K562 (cell line): ENCODE results near the gene CD207. TPM values are rescaled to one million over a fixed set of nuclear protein-coding genes. Genes with fewer than 3 reads are reported as not detected.

Source experiments
- CTBP1 ChIP-seq: fragments of 450-650 bp; IDR thresholded peaks from 2 replicates; pipeline ENCODE4 v1.6.1; 2016; ENCODE audit warnings: borderline replicate concordance
- DACH1 ChIP-seq: fragments of 450-650 bp; IDR thresholded peaks from 2 replicates; pipeline ENCODE4 v1.6.1; 2018; ENCODE audit not compliant: partially characterized antibody
- GABPA ChIP-seq: fragments of 200-800 bp; sonication (Bioruptor generic); conservative IDR thresholded peaks from 2 replicates; pipeline ENCODE4 v1.6.1; 2016; ENCODE audit warnings: low read depth, missing genetic modification characterization, missing compliant biosample characterization
- MAZ ChIP-seq, 2 experiments: fragments of 450-650 bp in 1 of 2; sonication (generic) in 1 of 2; formaldehyde crosslinking; IDR thresholded peaks in 1 of 2; conservative IDR thresholded peaks in 1 of 2; 2 replicates each; pipeline versions ENCODE4 v1.4.0 to v1.5.0; 2020; ENCODE audit warnings: mild to moderate bottlenecking in 1 of 2, missing genetic modification reagents in 1 of 2
- MCM7 ChIP-seq, 2 experiments: fragments of 450-650 bp; IDR thresholded peaks; 2 replicates each; pipeline ENCODE4 v1.6.1; 2016 to 2018
- MEF2A ChIP-seq: IDR thresholded peaks from 2 replicates; pipeline ENCODE4 v1.6.1; 2011; ENCODE audit warnings: low read depth, mild to moderate bottlenecking, low read length, moderate library complexity; ENCODE audit not compliant: control insufficient read depth
- NR2C2 ChIP-seq, 2 experiments: fragments of 200-800 bp in 1 of 2; sonication (Bioruptor generic) in 1 of 2; sonication (generic) in 1 of 2; formaldehyde crosslinking in 1 of 2; IDR thresholded peaks; 2 replicates each; pipeline versions ENCODE4 v1.6.1 to v1.8.0; 2016 to 2022; ENCODE audit warnings: mild to moderate bottlenecking in 1 of 2, missing compliant biosample characterization in 1 of 2, missing genetic modification characterization in 1 of 2, missing genetic modification reagents in 1 of 2
- SMC3 ChIP-seq: conservative IDR thresholded peaks from 2 replicates; pipeline ENCODE4 v1.6.1; 2011; ENCODE audit warnings: low read depth, low read length, improper control_type of control experiment; ENCODE audit not compliant: insufficient read depth
- TBP ChIP-seq: optimal IDR thresholded peaks from 2 replicates; pipeline ENCODE3; 2011; ENCODE audit warnings: low read depth, low read length, improper control_type of control experiment
- ZKSCAN1 ChIP-seq: fragments of 150-350 bp; IDR thresholded peaks from 2 replicates; pipeline ENCODE4 v1.6.1; 2016; ENCODE audit warnings: low read depth, low read length
- polyA plus RNA-seq, 8 experiments: library from polyadenylated mRNA; depleted of rRNA in 4 of 8; stranded (reverse) in 5 of 8; unstranded in 3 of 8; fragments of >200 nt; fragmentation: Nextera tagmentation in 2 of 8; fragmentation: Illumina TruSeq in 1 of 8; extraction: Ambion mirVana in 2 of 8; extraction: Trizol in 1 of 8; gene quantifications; 2 replicates each; pipeline versions ENCODE4 v1.2.1 to v1.2.3, GENCODE V29; 2011 to 2014; ENCODE audit warnings: inconsistent platforms in 1 of 8, missing spikeins in 1 of 8
- total RNA-seq, 7 experiments: library from RNA; depleted of rRNA in 6 of 7; stranded (reverse); fragments of >200 nt in 6 of 7; fragmentation: Illumina TruSeq in 2 of 7; extraction: Trizol in 2 of 7; gene quantifications; 2 replicates each; pipeline versions ENCODE4 v1.2.1 to v1.2.3, GENCODE V29; 2011 to 2021; ENCODE audit warnings: low replicate concordance in 1 of 7
- TF ChIP-seq, protein P1 (sequence below): fragments of 450-650 bp; formaldehyde crosslinking; IDR thresholded peaks from 2 replicates; pipeline ENCODE4 v1.4.0; 2022; ENCODE audit warnings: mild to moderate bottlenecking, moderate library complexity
- TF ChIP-seq, protein P2 (sequence below): fragments of 450-650 bp; IDR thresholded peaks from 2 replicates; pipeline ENCODE4 v1.6.1; 2016; ENCODE audit warnings: mild to moderate bottlenecking, moderate library complexity

The CD207 gene
- total and polyA plus RNA-seq, 9 of the 15 experiments (the other 6 are each of a cell fraction or from before 2014, with no cell fraction given) = not detected

DNA sequence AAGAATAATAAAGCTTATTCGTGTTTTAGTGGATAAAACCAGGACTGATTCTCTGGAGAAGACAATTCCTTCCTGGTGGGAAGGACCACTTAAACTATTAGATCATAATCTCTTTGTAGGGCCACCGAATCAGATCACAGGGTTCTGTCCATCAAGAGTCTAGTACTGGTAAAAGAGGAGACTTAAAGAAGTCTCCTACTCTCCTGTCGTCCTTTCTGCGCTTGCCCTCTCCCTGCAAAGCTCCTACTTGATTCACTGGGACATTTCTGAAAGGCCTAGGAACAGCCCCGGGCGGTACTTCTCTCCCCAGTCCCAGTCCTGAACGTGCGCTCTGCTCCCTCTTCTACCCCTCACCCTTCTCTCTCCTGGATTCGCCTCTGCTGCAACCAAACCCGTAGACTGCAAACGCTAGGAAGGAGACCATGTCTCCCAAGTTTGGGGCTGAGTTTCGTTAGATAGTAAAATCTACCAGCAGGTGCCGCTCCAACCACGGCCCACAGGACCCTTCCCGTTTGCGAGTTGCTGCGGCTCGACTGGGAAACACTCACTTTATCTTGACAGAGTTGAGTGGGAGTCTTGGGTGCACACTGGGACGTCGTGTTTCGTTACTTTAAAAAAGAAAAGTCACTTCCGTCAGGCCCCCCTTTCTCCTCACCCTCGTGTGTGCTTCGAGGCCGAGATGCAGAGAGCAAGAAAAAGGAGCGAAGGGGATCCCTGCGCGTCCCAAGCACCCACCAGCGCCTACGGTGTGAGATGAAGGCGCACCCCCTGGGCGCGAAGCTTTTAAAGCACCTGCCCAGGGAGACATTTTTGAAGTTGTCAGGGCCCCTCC, 46.1 kb downstream of the CD207 start (continued):
- TF ChIP-seq MCM7 (IDR thresholded peaks at IDR 0.05) (no peak), GABPA (tag) (0 out of 2 replicates have a peak, but pooled peaks have one; percentile 23), NR2C2 (CRISPR knock-in tag; IDR thresholded peaks at IDR 0.05) (no peak), NR2C2 (tag; IDR thresholded peaks at IDR 0.05) (no peak), SMC3 (peak; percentile 52; the same call in 1 of the 2 replicates), MAZ (CRISPR knock-in tag; conservative IDR thresholded peaks at IDR 0.05 in 1 of 2, IDR thresholded peaks at IDR 0.05 in 1 of 2) (peak in 1 of 2 experiments; percentile 31; a peak in 1 of 4 replicates), DACH1 (no peak), CTBP1 (no peak), ZKSCAN1 (0 out of 2 replicates have a peak, but pooled peaks have one; percentile 17), MEF2A (no peak), TBP (no peak)
- TF ChIP-seq, protein P1, sequence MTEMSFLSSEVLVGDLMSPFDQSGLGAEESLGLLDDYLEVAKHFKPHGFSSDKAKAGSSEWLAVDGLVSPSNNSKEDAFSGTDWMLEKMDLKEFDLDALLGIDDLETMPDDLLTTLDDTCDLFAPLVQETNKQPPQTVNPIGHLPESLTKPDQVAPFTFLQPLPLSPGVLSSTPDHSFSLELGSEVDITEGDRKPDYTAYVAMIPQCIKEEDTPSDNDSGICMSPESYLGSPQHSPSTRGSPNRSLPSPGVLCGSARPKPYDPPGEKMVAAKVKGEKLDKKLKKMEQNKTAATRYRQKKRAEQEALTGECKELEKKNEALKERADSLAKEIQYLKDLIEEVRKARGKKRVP (CRISPR knock-in tag) = no peak
- TF ChIP-seq, protein P2, sequence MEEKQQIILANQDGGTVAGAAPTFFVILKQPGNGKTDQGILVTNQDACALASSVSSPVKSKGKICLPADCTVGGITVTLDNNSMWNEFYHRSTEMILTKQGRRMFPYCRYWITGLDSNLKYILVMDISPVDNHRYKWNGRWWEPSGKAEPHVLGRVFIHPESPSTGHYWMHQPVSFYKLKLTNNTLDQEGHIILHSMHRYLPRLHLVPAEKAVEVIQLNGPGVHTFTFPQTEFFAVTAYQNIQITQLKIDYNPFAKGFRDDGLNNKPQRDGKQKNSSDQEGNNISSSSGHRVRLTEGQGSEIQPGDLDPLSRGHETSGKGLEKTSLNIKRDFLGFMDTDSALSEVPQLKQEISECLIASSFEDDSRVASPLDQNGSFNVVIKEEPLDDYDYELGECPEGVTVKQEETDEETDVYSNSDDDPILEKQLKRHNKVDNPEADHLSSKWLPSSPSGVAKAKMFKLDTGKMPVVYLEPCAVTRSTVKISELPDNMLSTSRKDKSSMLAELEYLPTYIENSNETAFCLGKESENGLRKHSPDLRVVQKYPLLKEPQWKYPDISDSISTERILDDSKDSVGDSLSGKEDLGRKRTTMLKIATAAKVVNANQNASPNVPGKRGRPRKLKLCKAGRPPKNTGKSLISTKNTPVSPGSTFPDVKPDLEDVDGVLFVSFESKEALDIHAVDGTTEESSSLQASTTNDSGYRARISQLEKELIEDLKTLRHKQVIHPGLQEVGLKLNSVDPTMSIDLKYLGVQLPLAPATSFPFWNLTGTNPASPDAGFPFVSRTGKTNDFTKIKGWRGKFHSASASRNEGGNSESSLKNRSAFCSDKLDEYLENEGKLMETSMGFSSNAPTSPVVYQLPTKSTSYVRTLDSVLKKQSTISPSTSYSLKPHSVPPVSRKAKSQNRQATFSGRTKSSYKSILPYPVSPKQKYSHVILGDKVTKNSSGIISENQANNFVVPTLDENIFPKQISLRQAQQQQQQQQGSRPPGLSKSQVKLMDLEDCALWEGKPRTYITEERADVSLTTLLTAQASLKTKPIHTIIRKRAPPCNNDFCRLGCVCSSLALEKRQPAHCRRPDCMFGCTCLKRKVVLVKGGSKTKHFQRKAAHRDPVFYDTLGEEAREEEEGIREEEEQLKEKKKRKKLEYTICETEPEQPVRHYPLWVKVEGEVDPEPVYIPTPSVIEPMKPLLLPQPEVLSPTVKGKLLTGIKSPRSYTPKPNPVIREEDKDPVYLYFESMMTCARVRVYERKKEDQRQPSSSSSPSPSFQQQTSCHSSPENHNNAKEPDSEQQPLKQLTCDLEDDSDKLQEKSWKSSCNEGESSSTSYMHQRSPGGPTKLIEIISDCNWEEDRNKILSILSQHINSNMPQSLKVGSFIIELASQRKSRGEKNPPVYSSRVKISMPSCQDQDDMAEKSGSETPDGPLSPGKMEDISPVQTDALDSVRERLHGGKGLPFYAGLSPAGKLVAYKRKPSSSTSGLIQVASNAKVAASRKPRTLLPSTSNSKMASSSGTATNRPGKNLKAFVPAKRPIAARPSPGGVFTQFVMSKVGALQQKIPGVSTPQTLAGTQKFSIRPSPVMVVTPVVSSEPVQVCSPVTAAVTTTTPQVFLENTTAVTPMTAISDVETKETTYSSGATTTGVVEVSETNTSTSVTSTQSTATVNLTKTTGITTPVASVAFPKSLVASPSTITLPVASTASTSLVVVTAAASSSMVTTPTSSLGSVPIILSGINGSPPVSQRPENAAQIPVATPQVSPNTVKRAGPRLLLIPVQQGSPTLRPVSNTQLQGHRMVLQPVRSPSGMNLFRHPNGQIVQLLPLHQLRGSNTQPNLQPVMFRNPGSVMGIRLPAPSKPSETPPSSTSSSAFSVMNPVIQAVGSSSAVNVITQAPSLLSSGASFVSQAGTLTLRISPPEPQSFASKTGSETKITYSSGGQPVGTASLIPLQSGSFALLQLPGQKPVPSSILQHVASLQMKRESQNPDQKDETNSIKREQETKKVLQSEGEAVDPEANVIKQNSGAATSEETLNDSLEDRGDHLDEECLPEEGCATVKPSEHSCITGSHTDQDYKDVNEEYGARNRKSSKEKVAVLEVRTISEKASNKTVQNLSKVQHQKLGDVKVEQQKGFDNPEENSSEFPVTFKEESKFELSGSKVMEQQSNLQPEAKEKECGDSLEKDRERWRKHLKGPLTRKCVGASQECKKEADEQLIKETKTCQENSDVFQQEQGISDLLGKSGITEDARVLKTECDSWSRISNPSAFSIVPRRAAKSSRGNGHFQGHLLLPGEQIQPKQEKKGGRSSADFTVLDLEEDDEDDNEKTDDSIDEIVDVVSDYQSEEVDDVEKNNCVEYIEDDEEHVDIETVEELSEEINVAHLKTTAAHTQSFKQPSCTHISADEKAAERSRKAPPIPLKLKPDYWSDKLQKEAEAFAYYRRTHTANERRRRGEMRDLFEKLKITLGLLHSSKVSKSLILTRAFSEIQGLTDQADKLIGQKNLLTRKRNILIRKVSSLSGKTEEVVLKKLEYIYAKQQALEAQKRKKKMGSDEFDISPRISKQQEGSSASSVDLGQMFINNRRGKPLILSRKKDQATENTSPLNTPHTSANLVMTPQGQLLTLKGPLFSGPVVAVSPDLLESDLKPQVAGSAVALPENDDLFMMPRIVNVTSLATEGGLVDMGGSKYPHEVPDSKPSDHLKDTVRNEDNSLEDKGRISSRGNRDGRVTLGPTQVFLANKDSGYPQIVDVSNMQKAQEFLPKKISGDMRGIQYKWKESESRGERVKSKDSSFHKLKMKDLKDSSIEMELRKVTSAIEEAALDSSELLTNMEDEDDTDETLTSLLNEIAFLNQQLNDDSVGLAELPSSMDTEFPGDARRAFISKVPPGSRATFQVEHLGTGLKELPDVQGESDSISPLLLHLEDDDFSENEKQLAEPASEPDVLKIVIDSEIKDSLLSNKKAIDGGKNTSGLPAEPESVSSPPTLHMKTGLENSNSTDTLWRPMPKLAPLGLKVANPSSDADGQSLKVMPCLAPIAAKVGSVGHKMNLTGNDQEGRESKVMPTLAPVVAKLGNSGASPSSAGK = peak; percentile 38; the same call in 1 of the 2 replicates
